ENCODE data around the gene DCTN2.
"Not testable (repeated sequence)": the region's sequence is repeated elsewhere in the genome, so short reads cannot be mapped to it uniquely, and the experiment has no call there.

The DCTN2 gene

GRCh38 chr12:57525615-57526383 lies 21.2 kb downstream of the DCTN2 start:
- no peak for DNase-seq

DNA sequence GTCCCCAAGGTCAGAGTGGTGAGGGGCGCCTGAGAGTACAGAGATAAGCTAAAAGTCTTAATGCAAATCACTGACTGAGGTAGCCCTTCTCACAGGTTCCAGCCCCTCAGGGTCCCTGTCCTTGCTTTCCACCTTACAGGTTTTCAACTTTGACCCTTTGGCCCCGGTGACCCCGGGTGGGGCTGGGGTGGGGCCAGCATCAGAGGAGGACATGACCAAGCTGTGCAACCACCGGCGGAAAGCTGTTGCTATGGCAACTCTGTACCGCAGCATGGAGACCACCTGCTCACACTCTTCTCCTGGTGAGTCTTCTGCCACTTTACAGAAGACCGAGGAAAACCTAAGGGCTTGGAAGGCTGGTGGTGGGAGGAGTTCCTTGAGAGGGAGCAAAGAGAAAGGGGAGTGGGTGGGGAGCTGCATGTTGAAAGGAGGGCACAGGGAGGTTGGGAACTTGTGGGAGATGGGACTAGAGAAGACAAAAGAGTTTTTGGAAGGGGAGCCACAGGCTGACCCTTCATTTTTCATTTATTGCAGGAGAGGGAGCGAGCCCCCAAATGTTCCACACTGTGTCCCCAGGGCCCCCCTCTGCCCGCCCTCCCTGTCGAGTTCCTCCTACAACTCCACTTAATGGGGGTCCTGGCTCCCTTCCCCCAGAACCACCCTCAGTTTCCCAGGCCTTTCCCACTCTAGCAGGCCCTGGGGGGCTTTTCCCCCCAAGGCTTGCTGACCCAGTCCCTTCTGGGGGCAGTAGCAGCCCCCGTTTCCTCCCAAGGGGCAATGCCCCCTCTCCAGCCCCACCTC lies 22.0 kb downstream of the DCTN2 start:
- DNase-seq, result no peak

- DNase-seq, result peak; percentile 35
These were observed 23.0 kb downstream of the DCTN2 start for GRCh38 chr12:57523706-57524614.

DNA sequence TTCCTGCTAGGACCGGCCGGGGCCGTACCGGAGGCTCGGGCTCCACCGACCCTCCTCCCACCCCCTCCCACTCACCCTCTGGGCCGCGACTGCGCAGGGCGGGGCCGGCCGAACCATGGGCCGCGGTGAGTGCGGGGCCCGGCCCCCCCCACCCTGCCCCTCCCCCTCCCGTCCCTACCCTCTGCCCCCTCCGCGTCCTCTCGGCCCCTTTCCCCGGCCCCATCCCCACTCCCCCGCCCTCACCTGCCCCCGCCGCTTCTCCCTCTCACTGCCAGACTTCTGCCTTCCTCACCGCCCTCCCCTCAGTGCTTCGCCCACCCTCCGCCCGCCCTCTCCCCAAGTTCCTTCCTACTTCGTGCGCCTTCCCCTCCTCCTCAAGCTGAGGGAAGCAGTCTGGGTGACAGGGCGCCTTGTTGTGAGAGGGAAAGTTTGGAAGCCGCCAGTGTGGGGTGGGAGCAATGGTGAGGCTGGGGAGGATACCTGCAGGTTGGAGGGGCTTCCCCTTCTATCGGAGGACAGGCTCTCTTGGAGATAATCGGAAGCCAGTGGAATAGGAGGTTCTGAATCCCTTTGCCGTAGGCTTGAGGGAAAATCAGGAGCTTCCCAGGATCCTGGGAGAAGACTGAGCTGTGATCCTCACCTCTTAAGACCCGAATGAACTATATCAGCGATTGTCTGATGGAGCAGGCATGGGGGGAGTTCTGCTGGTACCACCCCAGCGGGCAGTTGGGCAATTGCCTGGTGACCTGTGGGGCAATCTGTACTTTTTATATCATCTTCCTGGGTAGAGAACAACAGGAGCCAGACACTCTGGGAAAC lies 23.9 kb downstream of the DCTN2 start:
- DNase-seq, result peak; percentile 71

- peak; percentile 94 for DNase-seq
These were observed 24.7 kb downstream of the DCTN2 start, which contains the start of gene MBD6 for GRCh38 chr12:57522011-57522886. TSS of gene MBD6 (plus strand) at chr12:57522824. CDS start at chr12:57524304, 1,480 bp downstream.

GRCh38 chr12:57521525-57522010 lies 25.4 kb downstream of the DCTN2 start:
- no peak for DNase-seq

GRCh38 chr12:57520053-57520818 lies 26.8 kb downstream of the DCTN2 start, which contains the start of gene DDIT3:
TSS of gene DDIT3 (minus strand) at chr12:57520514. CDS start at chr12:57517406, 3,108 bp downstream.
- peak; percentile 100 for DNase-seq

GRCh38 chr12:57519796-57520052 lies 27.3 kb downstream of the DCTN2 start:
- peak; percentile 38 for DNase-seq

GRCh38 chr12:57518920-57519795 lies 27.8 kb downstream of the DCTN2 start:
- DNase-seq, result peak; percentile 17

DNA sequence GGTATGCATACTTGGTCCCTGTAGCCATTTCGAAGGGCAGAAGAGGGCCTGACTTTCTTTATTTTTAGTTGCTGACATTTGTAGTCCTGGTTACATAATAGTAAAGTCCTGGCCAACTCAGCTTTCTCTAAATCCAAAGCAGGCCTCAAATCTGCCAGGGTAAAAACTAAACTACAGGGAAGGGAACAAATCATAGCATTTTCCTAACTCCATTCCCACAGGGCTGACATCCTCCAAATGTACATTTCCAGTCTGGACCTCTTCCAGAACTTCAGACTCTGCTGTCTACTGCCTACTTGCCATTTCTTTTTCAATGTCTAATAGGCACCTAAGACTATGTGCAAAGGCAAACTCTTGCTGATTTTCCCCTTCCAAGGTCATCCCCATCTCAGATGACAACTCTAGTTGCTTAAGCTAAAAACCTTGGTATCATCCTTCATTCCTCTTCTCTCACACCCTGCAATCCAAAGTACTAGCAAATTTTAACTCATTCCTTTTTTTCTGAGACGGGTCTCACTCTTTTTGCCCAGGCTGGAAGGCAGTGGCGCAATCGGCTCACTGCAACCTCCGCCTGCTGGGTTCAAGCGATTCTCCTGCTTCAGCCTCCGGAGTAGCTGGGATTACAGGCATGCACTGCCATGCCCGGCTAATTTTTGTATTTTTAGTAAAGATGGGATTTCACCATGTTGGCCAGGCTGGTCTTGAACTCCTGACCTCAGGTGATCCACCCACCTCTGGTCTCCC lies 28.6 kb downstream of the DCTN2 start:
- no peak for DNase-seq

GRCh38 chr12:57517718-57518117 lies 29.3 kb downstream of the DCTN2 start:
- DNase-seq, result not testable (repeated sequence)

GRCh38 chr12:57517187-57517586 lies 29.8 kb downstream of the DCTN2 start:
- no peak for DNase-seq

- DNase-seq, result no peak
These were observed 30.3 kb downstream of the DCTN2 start for GRCh38 chr12:57516617-57517153.

DNA sequence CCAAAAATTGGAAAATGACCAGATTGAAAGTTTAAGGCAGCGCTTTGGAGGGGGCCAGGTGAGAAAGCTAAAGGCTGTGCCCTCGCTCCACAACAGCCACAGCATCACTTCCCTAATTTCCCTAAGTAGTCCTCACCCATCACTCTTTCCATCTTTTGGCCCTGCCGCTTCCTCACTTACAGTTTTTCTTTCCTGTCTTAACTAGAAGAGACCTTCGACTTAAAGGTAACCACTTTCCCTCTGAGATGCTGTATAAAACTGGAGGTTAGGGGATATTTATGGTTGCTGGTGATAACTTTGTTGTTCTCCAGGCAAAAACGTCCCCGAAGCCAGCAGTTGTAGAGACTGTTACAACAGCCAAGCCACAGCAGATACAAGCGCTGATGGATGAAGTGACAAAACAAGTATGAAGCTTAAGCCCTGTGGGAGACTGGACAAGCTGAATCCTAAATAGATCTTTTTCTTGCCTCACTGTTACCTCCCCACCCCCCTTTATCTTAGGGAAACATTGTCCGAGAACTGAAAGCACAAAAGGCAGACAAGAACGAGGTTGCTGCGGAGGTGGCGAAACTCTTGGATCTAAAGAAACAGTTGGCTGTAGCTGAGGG lies 31.0 kb downstream of the DCTN2 start:
- no peak for DNase-seq

DNA sequence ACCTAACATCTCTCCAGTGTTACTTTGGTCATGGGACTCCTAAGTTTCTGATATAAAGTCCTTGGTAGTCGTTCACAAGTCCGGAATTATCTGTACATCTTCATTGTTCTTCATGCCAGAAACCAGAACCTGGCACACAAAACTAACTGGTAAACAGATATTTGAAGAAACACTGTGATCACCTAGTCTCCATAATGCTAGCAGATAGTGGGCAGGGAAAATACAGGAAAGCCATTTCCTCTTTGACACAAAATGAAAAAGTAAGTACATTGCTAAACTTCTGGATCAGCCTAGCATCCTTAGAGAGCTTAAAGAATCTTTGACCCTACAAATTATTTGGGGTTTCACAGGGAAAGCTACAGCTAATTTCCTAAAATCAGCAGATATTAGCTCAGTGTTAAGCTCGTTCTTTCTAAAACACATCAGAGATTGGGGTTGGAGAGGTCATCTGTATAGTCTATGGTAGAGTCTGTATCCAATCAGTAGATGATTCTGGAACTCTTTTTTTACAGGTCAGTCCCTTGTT lies 31.5 kb downstream of the DCTN2 start:
- no peak for DNase-seq

- DNase-seq, result no peak
These were observed 32.1 kb downstream of the DCTN2 start for GRCh38 chr12:57514720-57515407.

DNA sequence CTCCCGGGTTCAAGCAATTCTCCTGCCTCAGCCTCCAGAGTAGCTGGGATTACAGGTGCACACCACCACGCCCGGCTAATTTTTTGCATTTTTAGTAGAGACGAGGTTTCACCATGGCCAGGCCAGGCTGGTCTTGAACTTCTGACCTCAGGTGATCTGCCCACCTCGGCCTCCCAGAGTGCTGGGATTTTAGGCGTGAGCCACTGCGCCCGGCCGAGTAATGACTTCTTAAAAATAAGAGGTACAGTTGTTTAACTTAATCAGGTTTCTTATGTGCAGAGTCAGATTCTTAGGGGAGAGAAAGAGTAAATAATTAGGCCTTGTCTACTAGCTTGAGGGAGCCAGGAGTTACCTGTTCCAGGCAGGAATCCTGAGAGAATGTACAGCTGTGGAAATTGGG lies 32.7 kb downstream of the DCTN2 start:
- DNase-seq, result not testable (repeated sequence)

Data from CD4-positive, alpha-beta T cell treated with Interleukin-15 for 1 hour (primary cell).